ENCODE data around the gene SH2B2.

Gene SH2B2

GRCh38 chr7:102286237-102287110, at the start of gene SH2B2:
TSS of gene SH2B2 (plus strand) at chr7:102286868. CDS start at chr7:102300551, 13,683 bp downstream.
- DNase-seq = peak; percentile 83

GRCh38 chr7:102239206-102239820, 47.4 kb upstream of the SH2B2 start:
- DNase-seq = no peak

- DNase-seq = no peak
Measured at GRCh38 chr7:102241431-102241830, 45.2 kb upstream of the SH2B2 start.

- DNase-seq = no peak
Measured at GRCh38 chr7:102244601-102245000, 42.1 kb upstream of the SH2B2 start.

- DNase-seq = no peak
Measured at GRCh38 chr7:102248081-102248455, 38.6 kb upstream of the SH2B2 start.

GRCh38 chr7:102248456-102249395, 37.9 kb upstream of the SH2B2 start:
- DNase-seq = no peak

- no peak for DNase-seq
Measured at GRCh38 chr7:102251531-102252365, 34.9 kb upstream of the SH2B2 start.

- no peak for DNase-seq
Measured at GRCh38 chr7:102252366-102252982, 34.2 kb upstream of the SH2B2 start.

- no peak for DNase-seq
Measured at GRCh38 chr7:102253066-102253972, 33.3 kb upstream of the SH2B2 start.

- no peak for DNase-seq
Measured at GRCh38 chr7:102253973-102254370, 32.7 kb upstream of the SH2B2 start.

GRCh38 chr7:102254521-102254920, 32.1 kb upstream of the SH2B2 start:
- no peak for DNase-seq

GRCh38 chr7:102255501-102255900, 31.2 kb upstream of the SH2B2 start:
- no peak for DNase-seq

GRCh38 chr7:102255916-102256315, 30.8 kb upstream of the SH2B2 start:
- no peak for DNase-seq

GRCh38 chr7:102258073-102258748, 28.5 kb upstream of the SH2B2 start:
- DNase-seq = no peak

GRCh38 chr7:102258749-102259107, 27.9 kb upstream of the SH2B2 start:
- DNase-seq = no peak

- no peak for DNase-seq
Measured at GRCh38 chr7:102260856-102261255, 25.8 kb upstream of the SH2B2 start.

GRCh38 chr7:102261451-102261850, 25.2 kb upstream of the SH2B2 start:
- no peak for DNase-seq

- DNase-seq = no peak
Measured at GRCh38 chr7:102262546-102262945, 24.1 kb upstream of the SH2B2 start.

GRCh38 chr7:102264367-102264891, 22.2 kb upstream of the SH2B2 start:
- DNase-seq = peak; percentile 63

- DNase-seq = no peak
Measured at GRCh38 chr7:102266541-102266940, 20.1 kb upstream of the SH2B2 start.
